Panc1 (cell line): ENCODE results near the gene INSL4.

Experiments
- CTCF ChIP-seq: fragments of 450-650 bp; IDR thresholded peaks from 2 replicates; pipeline ENCODE4 v1.5.1; 2017; ENCODE audit warnings: mild to moderate bottlenecking
- POLR2AphosphoS5 ChIP-seq: IDR thresholded peaks from 2 replicates; pipeline ENCODE4 v1.6.1; 2012; ENCODE audit warnings: mild to moderate bottlenecking, low read depth, low read length, moderate library complexity

- TF ChIP-seq POLR2AphosphoS5 (no peak), CTCF (no peak)
Measured at GRCh38 chr9:5193345-5193744, 37.9 kb upstream of the INSL4 start.
